ENCODE data around the gene JAKMIP2. TPM values are rescaled to one million over a fixed set of nuclear protein-coding genes. Genes with fewer than 3 reads are reported as not detected.
"Not testable (repeated sequence)": the region's sequence is repeated elsewhere in the genome, so short reads cannot be mapped to it uniquely, and the experiment has no call there.

Gene JAKMIP2
- total and polyA plus RNA-seq, 7 donors: 0.01 to 0.08 (median 0.06) TPM; not detected in 2

DNA sequence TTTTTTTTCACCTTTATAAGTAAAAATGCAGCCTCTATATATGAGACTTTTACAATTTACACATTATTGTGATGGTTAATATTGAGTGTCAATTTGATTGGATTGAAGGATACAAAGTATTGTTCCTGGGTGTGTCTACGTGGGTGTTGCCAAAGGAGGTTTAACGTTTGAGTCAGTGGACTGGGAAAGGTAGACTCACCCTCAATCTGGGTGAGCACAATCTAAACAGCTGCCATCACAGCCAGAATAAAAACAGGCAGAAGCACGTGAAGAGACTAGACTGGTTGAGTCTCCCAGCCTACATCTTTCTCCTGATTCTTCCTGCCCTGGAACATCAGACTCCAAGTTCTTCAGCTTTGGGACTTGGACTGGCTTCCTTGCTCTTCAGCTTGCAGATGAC, 139.9 kb downstream of the JAKMIP2 start:
- intact Hi-C loops (cut with DNase I): no loop called here
- H3K27me3 ChIP-seq (ENCODE audit: insufficient read depth in 3 of 3, low read length in 2 of 3): no peaks in the 10 kb centered on the region
- no peak for DNase-seq
- H3K4me1 ChIP-seq: no peaks in the 10 kb centered on the region
- ATAC-seq: no peak
- no peaks in the 10 kb centered on the region for H3K36me3 ChIP-seq (ENCODE audit: insufficient read depth in 1 of 2, low read depth in 1 of 2)
- H3K4me3 ChIP-seq: no peak overlapping the region
- TF ChIP-seq, protein P1, sequence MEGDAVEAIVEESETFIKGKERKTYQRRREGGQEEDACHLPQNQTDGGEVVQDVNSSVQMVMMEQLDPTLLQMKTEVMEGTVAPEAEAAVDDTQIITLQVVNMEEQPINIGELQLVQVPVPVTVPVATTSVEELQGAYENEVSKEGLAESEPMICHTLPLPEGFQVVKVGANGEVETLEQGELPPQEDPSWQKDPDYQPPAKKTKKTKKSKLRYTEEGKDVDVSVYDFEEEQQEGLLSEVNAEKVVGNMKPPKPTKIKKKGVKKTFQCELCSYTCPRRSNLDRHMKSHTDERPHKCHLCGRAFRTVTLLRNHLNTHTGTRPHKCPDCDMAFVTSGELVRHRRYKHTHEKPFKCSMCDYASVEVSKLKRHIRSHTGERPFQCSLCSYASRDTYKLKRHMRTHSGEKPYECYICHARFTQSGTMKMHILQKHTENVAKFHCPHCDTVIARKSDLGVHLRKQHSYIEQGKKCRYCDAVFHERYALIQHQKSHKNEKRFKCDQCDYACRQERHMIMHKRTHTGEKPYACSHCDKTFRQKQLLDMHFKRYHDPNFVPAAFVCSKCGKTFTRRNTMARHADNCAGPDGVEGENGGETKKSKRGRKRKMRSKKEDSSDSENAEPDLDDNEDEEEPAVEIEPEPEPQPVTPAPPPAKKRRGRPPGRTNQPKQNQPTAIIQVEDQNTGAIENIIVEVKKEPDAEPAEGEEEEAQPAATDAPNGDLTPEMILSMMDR (IDR thresholded peaks at IDR 0.05): no peak
- H3K9me3 ChIP-seq: no peaks in the 10 kb centered on the region
- no peak overlapping the region for H3K27ac ChIP-seq
- WGBS, 3 donors: 72 to 80% (median 73%) methylated on average over 3 of the region's 3 CpGs

DNA sequence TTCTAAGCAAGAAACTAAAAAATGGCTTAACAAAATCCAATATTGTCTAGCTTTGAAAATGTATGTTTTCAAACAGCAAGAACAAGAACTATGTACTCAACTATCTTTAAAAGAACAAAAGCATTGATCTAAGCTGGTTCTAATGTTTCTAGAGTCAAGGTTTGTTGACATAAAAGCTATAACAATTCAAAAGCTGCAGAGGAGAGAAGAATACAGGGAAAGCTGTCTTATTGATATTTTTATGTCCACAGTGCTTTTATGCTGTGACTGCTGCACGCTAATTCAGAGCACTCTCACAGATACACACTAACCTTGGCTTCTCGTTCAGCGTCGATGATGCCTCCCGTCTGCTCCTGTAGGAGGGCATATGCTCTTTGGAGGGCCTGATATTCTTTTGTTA, 143.2 kb downstream of the JAKMIP2 start:
- H3K4me3 ChIP-seq: no peak overlapping the region
- ATAC-seq (no peak), DNase-seq (no peak)
- H3K36me3 ChIP-seq (ENCODE audit: insufficient read depth in 1 of 2, low read depth in 1 of 2): no peaks in the 10 kb centered on the region
- no peaks in the 10 kb centered on the region for H3K9me3 ChIP-seq
- TF ChIP-seq, protein P1 (IDR thresholded peaks at IDR 0.05): no peak
- WGBS, 3 donors: 84 to 90% (median 87%) methylated on average over 5 of the region's 5 CpGs
- no peaks in the 10 kb centered on the region for H3K4me1 ChIP-seq
- no peaks in the 10 kb centered on the region for H3K27me3 ChIP-seq (ENCODE audit: insufficient read depth in 3 of 3, low read length in 2 of 3)
- H3K27ac ChIP-seq: no peak overlapping the region
- intact Hi-C loops (cut with DNase I): no loop called here

DNA sequence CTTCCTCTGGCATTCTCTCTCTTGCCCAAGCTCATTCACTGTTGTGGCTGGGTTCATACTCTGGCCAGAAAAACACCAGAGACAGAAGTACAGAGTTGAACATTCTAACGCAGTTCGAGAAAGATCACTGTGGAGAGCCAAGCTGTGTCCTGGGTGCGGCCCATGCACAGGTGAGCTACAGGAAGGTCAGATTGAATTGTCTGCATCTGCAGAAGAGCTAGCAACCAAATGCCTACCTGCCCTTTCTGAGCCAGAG, 145.9 kb downstream of the JAKMIP2 start:
- Histone ChIP-seq H3K9me3 (no peaks in the 10 kb centered on the region), H3K4me1 (no peaks in the 10 kb centered on the region), H3K36me3 (ENCODE audit: insufficient read depth in 1 of 2, low read depth in 1 of 2) (no peaks in the 10 kb centered on the region), H3K27ac (no peak overlapping the region), H3K4me3 (no peak overlapping the region), H3K27me3 (ENCODE audit: insufficient read depth in 3 of 3, low read length in 2 of 3) (no peaks in the 10 kb centered on the region)
- DNase-seq (no peak), ATAC-seq (no peak)
- intact Hi-C loops (cut with DNase I): no loop called here
- 95 to 96% (median 95%) methylated on average over 3 of the region's 3 CpGs for WGBS, 3 donors
- TF ChIP-seq, protein P1 (IDR thresholded peaks at IDR 0.05): no peak

DNA sequence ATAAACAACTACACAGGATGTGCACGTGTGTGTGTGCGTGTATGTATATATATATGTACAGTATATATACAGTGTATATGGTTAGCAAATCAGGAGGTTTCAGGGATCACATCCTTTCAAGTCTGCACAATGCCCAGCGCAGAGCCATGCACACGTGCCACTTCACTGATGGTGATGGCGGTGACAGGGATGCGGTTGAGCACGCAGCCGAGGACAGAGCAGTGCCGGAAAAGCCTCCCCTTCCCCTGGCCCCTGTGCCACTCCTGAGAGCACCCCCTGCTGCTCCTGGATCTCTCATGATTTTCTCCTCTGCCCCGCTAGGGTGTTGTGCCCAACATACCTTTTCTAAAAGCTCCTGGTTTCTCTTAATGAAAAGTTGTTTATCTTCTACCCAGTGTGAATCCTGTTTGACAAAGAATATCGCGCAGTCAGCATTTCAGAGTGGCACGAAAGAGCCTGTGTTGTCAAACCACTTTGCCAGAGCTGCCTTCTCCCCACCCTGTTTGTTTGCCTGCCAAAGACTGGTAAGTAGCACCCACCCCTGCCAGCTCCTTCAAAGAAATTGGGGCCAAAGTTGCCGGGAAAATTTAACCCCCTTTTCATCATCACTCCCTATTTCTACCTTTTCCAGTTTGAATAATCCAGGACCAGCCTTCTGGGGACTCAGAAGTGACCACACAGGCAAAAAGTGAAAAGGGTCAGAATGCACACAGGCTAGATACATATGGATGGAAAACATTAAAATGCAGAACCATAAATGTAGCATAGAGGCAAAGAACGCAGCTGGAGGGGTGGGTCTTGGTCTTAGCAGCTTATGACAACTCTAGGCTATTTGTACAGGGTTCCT, 146.4 kb downstream of the JAKMIP2 start:
- Histone ChIP-seq H3K4me1 (no peaks in the 10 kb centered on the region), H3K27ac (no peak overlapping the region), H3K4me3 (no peak overlapping the region), H3K27me3 (ENCODE audit: insufficient read depth in 3 of 3, low read length in 2 of 3) (no peaks in the 10 kb centered on the region), H3K36me3 (ENCODE audit: insufficient read depth in 1 of 2, low read depth in 1 of 2) (no peaks in the 10 kb centered on the region), H3K9me3 (no peaks in the 10 kb centered on the region)
- TF ChIP-seq, protein P1 (IDR thresholded peaks at IDR 0.05): no peak
- DNase-seq (no peak), ATAC-seq (no peak)
- intact Hi-C loops (cut with DNase I): no loop called here
- WGBS, 3 donors: 88 to 90% (median 88%) methylated on average over 15 of the region's 15 CpGs

DNA sequence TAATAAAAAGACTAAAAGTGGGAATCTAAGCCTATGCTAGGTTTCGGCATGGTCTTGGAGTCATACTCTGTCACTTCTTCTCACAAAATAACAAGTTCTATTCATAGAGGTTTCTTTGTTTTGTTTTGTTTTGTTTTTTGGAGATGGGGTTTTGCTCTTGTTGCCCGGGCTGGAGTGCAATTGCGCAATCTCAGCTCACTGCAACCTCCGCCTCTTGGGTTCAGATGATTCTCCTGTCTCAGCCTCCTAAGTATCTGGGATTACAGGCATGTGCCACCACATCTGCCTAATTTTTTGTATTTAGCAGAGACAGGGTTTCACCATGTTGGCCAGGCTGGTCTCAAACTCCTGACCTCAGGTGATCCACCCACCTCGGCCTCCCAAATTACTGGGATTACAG, 147.1 kb downstream of the JAKMIP2 start:
- ATAC-seq; intact Hi-C loops (cut with DNase I): not testable (repeated sequence)
- WGBS, 3 donors: 73 to 85% (median 84%) methylated on average over 5 of the region's 5 CpGs

More for the DNA sequence above, 147.1 kb downstream of the JAKMIP2 start:
- H3K27me3 ChIP-seq (ENCODE audit: insufficient read depth in 3 of 3, low read length in 2 of 3); H3K9me3 ChIP-seq; H3K27ac ChIP-seq; H3K36me3 ChIP-seq (ENCODE audit: insufficient read depth in 1 of 2, low read depth in 1 of 2); H3K4me1 ChIP-seq; DNase-seq; H3K4me3 ChIP-seq: not testable (repeated sequence)

Measured in psoas muscle (tissue), 8 donors.